NCI-H2081 (cell line): Measurements from ENCODE around the gene OR10AD1.
A peak's percentile ranks its signal among the peaks of the same experiment; 100 is the strongest.

Source experiments
- DNase-seq, 2 experiments: peaks; one replicate each; lab custom pipeline; 2025; lab: John Stamatoyannopoulos, UW

OR10AD1 gene

DNA sequence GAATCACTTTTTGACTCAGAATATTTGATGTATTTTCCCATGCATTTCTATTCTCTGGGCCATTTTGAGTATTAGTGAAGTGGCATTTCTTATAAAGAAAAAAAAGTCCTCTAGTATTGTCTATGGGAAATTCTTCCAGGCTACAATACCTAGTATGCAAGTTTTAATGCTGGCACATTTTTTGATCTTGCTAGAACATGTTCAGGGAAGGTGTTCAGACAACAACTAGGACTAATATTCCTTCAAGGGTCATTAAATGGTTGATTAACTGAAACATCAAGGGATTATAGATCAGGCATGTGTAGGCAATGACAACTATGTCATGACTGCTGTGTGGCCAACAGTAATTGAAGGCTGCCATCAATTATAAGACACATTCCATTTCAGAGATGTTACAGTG lies 12.0 kb downstream of the OR10AD1 start:
- no peak for DNase-seq

DNA sequence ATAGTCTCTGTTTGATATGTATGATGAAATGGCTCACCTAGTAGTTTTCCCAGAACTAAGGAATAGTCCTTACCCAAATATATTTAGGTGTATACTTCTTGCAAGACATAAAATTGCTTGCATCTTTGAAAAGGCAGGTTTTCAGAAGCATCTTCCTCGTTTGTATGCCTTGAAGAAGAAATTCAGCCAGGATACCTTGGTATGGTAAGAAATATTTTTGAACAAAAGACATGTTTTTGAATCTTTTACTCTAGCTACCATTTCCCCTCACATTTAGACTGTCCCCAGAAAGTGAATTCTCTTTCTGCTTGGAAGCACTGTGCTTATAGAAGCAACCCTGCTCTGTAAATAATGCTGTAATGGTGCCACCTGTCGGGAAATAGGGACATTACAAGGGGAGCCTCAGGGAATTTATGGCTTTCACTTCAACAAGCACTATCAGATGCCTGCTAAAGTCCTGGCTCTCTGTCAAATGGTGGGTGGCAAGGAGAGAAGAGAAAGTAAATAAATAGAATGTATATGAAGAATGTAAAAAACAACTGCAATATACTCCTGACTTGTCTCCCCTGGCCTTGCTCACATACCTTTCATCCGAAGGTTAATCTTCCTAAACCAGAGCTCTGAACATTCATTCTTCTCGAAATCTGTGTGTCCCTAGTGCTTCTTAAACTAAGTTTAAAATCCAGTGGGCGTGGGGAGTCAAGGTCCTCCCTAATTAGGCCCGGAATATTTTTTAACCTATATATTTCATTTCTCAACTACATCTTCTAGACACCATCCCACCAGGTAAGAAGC lies 13.6 kb downstream of the OR10AD1 start:
- peak; percentile 51 to 70 for DNase-seq

DNA sequence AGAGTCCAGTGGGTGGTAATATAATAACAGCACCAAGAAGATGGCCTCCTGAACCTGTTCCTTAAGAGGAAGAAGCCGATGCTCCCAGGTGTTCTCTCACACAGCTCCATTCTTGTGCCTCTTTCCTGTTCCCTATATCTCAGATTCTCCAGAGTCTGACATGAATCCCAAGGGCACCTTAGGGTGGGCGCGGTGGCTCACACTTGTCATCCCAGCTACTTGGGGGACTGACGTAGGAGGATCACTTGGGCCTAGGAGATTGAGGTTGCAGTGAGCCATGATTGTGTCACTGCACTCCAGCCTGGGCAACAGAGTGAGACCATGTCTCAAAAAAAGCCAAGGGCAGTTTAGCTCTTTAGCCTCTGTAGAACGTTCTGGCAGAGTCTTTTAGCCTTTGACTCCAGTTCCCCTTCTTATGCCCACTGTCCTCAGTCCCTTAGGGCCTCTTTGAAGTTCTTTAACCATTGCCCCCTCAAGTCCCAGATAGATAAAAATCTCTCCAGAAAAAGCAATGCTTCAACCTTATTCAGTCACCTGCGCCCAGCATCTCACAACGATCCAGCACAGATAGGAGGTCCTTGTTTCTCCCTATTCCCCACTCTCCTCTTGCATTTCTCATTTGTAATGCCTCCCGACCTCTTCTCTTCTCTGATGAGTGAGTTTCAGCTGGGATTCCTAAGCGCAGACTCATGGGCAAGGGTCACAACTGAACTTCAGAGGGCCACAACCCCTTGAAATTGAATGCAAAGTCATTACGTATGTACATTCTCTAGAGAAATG lies 15.0 kb downstream of the OR10AD1 start:
- DNase-seq, result no peak

DNA sequence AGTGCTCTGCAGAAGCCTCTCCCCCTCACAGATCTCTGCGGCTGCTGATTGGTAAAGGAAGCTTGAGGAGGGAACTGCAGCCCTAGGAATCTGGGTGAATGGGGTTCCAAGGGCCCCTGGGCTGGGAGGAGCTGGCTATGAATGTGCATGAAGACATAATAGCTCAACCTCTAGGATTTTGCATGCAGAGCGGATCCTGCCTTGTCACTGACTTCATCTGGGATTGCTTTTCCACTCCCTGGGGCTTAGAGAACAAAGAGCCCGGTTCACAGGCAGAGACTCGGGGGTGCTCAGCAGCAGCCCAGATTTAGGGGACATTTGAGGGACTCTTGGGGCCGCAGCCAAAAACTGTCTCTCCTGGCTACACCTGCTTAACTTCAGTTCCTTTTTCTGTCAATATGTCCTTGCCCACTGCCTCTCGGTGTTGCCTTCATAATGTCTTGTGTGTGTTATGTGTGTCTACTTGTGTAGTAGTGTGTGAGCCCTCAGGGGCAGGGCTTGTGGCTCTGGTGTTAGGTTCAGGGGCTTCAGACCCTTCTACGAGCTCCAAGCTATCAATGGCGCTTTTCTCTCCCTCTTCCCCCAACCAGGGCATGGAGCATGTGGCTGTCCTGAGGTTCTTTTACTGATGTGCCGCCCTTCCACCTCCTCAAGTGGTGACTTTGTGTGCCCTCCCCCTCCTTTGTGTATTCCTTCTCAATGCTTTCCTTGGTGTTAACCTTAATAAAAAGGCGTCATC lies 17.7 kb downstream of the OR10AD1 start:
- DNase-seq, result no peak

DNA sequence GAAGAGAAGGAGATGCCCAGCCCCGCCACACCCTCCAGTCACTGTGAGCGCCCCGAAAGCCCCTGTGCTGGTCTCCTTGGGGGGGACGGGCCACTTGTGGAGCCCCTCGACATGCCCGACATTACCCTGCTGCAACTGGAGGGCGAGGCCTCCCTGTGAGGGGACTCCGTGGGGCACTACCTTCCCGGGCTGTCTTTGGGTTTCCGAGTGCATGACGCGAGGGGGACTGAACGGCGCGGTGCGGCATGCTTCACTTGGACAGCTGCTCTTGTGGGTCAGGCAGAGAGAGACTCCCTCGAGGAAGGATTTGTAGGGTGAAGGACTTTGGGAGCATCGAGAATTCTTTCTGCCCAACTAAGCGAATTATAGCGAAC lies 18.6 kb downstream of the OR10AD1 start:
- DNase-seq, result no peak

DNA sequence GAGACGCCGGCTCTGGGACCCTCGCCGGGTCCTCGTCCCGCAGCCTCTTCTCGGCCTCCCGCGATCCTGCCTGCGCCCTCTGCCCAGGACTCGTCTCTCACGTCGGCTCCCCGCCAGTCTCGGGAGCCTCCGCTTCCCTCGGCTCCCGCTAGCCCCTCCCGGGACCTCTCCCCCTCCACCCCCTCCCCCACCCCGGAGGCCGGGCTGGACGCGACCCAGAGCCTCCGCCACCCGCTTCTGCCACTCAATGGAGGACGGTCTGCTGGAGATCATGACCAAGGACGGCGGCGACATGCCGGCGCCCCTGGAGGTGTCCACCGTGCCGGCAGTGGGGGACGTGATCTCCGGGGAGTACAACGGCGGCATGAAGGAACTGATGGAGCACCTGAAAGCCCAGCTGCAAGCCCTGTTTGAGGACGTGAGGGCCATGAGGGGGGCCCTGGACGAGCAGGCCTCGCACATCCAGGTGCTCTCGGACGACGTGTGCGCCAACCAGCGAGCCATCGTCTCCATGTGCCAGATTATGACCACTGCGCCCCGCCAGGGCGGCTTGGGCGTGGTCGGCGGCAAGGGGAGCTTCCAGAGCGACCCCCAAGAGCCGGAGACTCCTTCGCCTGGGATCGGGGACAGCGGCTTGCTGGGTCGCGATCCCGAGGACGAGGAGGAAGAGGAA lies 19.1 kb downstream of the OR10AD1 start:
- peak in 1 of 2 experiments; percentile 11 for DNase-seq

DNA sequence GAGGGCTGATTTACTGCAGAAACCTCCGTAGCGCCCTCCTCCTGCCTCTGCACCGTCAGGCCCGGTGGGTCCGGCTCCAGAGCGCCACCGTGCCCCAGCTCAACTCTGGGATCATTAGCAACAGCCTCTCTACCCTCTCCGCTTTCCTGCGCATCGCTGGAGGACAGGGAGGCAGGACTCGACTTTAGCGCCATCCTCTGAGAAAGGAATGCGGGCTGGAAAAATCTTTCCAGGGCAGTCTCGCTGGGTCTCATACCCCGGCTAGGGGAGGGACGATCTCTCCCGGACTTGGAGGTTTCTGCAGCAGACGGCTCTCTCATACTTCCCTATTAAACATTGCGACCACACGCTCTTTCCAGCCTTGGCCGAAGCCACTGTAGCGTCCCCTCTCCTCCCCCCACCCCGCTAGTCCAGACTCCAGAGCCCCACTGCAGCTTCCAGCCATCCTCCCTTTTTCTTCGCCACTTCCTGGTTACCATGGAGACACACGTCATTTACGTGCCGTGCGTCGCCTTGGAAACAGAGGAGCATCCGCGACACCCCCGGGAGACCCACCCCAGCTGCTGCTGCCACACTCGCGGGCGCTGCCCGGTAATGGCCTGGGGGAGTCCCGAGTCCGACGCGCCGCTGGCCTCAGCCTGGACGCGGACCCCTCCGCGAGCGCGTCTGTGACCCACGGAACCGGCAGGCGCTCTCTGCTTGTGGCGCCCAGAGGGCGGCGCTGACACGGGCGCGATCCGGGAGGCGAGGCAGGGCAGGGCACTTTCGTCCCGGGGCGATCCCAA lies 19.8 kb downstream of the OR10AD1 start, which contains the start of gene CCDC184:
Gene CCDC184 (plus strand): TSS at position 554 of the 785 bp plus-strand sequence. CDS start 479 bp downstream, outside the sequence.
- peak; percentile 64 to 78 for DNase-seq

DNA sequence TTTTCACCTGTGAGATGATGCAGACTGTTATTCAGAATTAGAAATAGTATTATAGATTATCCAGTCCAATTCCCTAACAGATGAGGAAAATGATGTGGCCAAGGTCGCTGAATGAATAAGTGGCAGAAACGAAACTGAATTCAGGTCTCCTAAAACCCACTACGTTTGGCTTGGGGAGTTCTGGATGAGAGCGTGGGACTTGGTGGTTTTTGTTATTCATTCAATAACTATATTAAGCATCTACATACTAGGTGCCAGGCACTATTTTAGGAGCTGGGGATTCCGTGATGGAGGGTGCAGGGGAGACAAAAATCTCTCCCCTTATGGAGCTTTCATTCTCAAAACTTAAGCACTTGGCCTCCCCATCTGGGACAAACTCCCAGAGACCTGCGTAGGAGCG lies 20.5 kb downstream of the OR10AD1 start:
- DNase-seq, result no peak

DNA sequence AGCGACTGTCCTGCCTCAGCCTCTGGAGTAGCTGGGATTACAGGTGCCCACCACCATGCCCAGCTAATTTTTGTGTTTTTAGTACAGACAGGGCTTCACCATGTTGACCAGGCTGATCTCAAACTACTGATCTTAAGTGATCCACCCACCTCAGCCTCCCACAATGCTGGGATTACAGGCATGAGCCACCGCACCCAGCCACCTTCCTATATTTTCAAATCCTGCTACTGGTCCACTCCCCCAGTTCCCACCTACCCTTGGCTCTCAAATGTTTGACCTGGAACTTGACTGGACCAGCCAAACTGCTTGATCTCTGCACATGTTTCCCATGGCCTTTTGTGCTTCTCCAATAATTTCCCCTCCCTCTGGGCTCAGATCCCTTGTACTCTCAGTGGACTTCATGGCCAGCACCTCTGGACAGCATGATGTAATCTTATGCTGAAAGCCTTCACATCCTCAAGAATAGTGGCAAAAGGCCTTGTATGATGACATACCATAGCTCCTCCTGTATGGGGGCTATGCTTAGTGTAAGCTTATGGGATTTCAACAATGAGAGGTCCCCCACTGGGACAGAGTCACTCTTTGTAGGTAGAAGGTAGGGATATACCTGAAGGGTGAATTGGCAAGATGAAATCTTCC lies 22.1 kb downstream of the OR10AD1 start:
- no peak for DNase-seq

DNA sequence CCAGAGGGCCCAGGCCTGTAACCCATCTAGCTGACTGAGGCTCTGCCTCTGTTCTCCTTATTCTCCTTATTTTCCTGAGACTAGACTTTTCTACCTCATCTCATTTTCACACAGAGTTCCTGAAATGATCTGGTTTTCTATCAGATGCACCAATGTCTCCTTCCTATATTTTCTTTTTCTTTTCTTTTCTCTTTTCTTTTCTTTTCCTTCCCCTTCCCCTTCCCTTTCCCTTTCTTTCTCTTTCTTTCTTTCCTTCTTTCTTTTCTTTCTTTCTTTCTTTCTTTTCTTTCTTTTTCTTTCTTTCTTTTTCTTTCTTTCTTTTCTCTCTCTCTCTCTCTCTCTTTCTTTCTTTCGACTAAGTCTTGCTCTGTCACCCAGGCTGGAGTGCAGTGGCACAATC lies 22.7 kb downstream of the OR10AD1 start:
- no peak for DNase-seq

DNA sequence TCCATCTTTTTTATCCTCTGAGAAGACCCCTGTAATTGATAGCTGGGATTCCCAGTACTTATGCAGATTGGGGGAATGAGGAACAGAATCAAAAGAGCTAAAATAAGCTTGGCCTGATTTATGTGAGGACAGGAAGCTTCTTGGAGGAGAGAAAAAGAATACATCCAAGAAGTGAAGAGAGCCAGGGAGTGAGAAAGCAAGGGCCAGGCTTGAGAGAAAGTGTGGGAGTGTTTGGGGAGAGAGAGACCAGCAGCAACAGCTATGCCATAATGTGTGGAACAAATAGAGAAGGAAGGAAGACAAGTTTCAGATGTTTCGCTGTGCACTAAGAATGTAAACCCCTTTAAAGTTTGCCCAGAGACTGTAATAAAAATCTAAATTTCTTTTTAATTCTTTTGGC lies 23.6 kb downstream of the OR10AD1 start:
- DNase-seq, result no peak

DNA sequence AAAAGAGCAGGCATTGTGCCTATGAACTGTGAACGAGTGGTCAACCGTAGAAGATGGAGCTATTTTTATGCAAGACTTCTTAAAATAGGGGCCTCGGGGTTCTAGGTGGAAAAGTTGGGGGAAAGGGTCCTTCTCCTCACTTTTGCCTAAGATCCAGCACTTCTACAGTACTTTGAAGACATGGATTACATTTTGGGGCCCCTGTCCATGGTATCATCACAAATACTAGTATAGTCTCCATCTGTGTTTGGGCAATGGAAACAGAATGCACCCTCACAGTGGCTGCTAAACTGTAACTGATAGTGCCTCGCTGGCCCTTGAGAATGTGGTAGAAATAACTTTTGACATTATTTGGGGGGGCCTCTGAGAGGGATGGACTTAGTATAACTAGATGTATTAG lies 25.1 kb downstream of the OR10AD1 start:
- no peak for DNase-seq

DNA sequence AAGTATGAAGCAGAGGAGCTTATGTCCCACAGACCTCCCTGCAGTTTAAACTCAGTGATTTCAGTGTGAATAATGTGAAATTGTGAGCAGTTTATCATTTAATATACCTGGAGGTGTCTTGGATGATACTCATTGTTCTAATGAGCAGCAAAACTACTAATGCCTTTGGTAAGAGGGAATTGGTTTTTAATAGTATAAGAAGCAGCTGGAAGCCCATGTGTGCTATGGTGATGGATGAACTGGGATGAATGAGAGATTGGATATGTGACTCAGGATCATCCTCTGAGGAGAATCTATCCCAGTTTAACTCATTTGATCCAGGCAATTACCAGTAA lies 26.7 kb downstream of the OR10AD1 start:
- no peak for DNase-seq

DNA sequence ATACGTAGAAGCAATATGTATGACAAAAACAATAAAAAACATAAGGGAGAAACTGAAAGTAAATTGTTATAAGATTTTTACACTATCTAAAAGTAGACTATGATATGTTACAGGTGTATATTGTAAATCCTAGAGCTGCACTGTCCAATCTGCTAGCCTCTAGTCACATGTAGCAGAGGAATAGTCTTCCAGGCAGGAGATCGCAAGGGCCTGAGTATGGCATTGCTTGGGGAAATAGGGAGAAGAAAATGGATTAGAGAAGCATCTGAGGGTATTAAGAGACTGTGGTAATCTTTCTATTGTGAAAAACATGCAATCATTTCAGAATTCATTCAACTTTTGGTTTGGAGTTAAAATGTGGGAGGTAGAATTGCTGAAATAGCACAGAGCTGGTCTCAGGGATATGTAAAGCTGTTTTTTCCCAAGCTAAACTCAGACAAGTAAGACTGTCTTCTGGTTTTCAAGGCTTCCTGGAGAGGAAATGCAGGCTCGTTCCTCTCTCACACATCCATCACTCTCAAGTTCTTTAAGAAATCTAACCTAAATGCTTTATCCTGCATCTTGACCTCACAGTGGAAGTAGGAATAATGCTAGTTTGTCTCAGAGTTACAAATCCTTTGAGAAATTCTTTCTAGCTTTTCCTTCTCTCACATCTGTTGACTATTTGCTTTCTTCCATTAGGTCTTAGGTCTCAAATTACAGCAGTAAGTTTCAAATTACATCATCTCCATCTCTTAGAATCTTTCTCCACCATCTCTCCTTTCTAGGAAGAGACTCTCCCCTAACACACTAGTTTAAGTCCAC lies 27.3 kb downstream of the OR10AD1 start:
- DNase-seq, result no peak

DNA sequence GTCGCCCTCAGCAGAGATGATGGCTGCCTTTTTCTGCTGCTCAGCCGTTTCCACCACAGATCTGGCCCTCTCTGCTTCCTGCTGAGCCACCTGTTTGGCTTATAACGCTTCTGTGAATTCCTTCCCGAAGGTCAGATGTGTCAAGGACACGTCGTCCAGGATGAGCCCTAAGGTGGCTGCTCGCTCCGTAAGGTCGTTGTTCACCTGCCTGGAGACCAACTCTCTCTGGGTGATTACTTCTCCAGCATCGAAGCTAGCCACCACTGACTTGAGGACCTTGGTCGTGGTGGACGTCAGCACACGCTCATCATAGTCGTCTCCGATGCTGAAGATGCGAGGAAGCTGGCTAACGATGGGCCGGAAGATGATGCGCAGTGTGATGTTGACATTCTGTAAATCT lies 34.1 kb downstream of the OR10AD1 start:
- DNase-seq, result no peak

DNA sequence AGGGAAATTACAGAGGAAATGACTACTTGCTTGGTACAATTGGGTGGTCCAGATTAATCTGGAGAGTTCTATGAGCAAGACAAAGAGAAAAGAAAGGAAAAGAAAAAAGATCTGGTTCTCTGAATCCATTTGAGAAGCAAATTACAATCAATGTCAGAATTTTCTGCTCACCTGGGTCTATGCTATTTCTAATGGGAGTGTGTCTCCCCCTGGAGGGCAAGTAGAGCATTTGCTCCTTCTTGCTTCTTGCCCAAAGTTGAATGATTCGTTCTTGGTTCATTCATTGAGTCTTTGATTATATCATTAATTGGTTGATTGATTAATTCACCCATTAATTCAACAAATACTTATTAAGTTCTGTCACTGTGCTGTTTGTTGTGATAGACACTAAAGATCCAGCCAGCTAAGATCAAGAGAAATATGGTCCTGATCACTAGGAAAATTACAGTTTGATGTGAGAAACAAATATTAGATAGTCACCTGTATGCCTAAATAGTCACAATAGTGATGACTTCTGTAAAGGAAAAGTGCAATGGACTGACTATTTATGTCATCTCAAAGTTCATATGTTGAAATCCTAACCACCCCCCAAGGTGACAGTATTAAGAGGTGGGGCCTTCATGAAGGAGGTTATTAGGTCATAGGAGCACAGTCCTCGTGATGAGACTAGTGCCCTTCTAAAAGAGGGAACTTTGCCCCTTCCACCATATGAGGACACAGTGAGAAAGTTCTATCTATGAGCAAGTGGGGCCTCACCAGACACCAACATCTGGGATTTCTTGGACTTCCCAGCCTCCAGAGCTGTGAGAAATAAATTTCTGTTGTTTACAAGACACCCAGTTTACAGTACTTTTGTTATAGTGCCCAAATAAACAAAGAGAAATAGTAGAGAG lies 37.8 kb downstream of the OR10AD1 start:
- DNase-seq, result peak; percentile 61 to 62

DNA sequence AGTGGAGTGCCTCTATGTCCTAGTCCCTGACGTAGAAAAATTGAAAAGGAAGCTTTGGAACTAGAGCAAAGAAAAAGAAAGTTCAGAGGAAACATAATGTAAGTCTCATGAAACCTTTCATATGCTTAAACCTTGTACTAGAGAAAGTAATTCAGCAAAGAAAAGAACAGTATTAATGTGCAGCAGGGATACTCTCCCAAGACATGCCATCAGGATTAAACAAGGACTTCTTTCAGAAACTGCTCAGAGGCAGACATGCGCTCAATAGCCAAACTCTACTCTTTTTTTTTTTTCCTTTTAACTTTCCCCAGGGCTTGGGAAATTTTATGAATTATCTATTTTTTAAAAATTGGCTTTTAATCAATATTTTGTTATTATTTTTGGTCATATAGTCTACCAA lies 38.6 kb downstream of the OR10AD1 start:
- no peak for DNase-seq

DNA sequence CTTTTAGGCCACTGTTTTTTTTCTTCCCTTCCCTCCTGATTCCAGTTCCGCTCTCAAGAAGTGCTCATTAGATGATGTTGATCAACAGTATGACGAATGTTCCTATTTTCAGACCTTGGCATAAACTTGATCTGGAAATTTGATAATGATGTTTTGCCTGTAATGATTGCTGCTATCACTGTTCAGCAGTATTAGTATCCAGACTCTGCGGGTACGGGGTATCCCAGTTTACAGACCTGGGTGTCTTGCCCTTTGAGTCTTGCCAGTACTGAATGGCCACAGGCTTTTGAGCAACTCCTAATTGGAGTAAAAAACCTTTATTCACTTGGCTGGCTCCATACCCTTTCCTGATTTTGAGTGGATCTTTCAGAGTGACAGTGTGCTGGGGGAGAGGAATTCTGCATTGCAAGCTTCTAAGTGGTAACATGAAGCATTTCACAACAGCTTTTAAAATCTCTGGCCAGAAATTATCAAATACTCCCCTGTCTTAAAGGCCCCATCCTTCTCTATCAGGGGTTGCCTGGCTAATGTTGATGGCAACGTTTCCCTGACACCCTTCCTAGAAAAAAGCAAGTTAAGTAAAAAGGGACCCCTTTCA lies 39.8 kb downstream of the OR10AD1 start:
- DNase-seq, result no peak

DNA sequence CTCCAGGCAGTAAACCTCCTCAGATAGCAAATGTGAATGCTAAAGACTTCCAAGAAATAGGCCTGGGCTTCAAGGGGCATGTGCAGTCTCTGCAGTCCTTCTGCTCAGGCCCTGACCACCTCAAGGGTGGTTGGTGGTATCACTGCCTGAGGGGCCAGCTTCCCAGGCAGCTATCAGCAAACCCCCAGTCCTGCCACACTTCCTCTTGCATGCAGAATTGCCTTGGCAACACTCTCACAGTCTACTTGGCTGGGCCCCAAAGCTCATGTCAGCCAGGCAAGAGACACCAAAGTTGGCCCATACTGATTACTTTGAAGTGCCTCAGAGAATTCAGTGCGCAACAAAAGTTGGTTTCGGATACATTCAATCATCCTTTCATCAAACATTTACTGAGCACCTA lies 42.3 kb downstream of the OR10AD1 start:
- DNase-seq, result no peak
